DMS153 treated with DMSO at 0.1 percent for 48 hours (cell line): ENCODE results near the gene FAM174A.
"Not testable (repeated sequence)": the region's sequence is repeated elsewhere in the genome, so short reads cannot be mapped to it uniquely, and the experiment has no call there.

ENCODE experiments used
- DNase-seq: peaks from one replicate; lab custom pipeline; 2025; ENCODE audit not compliant: unreplicated experiment; lab: John Stamatoyannopoulos, UW

Gene FAM174A

GRCh38 chr5:100575815-100576214 is 40.6 kb downstream of the FAM174A start:
- DNase-seq = no peak

- no peak for DNase-seq
These were observed 41.1 kb downstream of the FAM174A start for GRCh38 chr5:100576217-100576751.

DNA sequence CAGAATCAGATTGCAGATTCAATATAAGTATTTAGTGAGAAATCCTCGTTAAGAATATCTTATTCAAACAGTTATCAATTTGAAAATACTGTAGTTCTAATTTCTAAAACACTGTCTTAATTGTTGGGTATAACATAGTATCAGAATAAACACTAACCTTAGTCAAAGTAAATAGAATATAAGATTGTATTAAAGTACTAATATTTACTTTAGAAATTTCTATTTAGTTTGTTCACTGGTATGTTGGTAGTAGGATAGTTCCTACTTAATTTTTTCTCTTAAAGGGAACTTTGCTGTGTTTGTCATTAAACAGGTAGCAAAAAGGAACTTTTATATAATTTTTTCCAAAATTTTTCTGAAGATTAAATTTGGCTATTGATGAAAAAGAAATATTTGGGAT is 42.3 kb downstream of the FAM174A start:
- no peak for DNase-seq

DNA sequence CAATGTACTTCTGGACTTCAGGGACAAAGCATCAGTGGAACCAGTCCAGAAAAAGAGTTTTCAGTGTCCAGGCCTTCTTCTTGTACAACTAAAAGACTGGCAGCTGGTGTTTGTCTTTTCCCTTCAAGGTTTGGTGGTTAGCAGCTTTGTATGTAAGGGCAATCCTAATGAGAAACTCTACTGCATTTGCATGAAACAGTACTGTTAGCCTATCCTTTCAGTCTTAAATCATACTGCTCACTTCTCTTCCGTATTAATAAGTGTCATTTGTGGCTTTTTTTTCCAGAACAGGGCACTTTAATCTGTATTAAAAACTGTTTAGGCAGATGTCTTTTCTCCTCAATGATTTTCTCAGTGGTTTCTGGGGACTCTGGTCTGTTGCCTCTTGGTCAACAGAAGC is 48.9 kb downstream of the FAM174A start:
- no peak for DNase-seq

GRCh38 chr5:100584889-100585288 is 49.7 kb downstream of the FAM174A start:
- DNase-seq = no peak

DNA sequence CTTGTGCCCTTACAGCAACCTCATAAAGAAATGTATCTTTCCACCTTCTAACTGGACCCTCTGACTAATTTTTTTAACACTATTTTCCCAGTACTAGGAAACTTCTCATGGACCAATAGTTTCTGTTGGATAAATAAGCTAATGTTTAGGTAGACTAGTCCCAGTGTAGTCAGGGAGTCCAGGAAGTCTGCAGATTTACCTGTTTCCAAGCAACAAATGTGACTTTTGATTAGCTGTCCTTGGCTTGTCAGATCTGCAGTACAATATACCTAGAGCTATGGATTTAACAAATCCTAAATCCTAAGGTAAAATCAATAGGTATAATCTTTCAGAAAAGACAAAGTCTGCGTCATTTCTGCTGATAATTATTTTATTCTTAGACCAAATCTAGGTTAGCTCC is 55.7 kb downstream of the FAM174A start:
- DNase-seq = no peak

DNA sequence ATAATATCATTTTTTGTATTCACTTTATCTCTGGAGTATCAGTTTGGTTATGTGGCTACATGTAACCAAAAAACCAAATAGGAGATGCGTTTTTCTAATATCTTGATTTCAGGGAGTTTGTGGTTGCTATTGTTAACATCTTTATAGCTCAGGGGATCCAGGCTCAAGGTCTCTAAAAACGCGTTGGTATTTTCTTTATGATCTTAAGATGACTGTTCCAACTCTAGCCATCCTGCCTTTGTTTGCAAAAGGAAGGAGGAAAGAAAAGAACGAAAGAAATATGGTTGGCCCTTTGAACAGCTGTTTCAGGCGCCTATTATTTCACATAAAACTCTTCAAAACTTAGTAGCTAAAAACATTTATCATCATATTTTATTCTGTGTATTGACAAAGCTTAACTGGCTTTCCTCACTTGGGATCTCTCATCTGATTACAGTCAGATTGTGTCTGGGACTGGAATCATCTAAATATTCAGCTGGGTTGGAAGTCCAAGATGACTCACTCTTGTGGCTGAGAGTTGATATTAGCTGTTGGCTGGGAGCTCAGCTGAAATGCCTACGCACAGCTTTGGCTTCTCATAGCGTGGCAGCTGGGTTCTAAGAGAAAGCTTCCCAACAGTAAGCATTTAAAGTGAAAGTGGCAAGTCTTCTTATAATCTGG is 60.1 kb downstream of the FAM174A start:
- DNase-seq = no peak

- DNase-seq = no peak
These were observed 60.6 kb downstream of the FAM174A start for GRCh38 chr5:100595812-100596173.

- DNase-seq = no peak
These were observed 63.3 kb downstream of the FAM174A start for GRCh38 chr5:100598446-100598845.

DNA sequence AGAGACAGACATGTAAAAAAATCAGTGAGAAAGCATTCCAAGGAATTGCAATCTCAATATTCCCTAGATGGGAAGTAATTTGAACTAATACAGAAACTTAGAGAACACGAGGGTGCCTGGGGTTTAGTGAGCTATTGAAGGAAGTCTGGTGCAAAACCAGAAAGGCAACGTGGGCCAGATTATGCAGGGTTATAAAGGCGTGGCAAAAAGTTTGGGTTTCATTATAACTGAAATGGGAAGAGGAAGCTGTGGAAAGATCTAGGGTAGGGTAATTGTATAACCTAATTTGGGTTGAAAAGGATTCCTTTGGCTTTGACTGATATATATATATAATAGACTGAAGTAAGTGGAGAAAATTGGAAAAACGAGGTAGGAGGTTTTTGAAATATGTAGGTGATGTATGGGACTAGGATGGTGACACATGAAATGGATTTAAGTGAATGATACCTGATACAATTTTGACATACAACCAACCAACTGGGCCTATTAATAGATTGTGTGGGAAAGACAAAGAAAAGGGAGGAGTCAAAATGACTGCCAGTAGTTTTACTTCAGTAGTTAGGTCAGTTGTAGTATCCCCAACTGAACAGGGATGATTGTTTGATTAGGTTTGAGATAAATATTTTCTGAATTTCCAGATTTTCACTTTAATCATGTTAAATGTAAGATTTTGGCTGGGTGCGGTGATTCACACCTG is 65.3 kb downstream of the FAM174A start:
- no peak for DNase-seq

DNA sequence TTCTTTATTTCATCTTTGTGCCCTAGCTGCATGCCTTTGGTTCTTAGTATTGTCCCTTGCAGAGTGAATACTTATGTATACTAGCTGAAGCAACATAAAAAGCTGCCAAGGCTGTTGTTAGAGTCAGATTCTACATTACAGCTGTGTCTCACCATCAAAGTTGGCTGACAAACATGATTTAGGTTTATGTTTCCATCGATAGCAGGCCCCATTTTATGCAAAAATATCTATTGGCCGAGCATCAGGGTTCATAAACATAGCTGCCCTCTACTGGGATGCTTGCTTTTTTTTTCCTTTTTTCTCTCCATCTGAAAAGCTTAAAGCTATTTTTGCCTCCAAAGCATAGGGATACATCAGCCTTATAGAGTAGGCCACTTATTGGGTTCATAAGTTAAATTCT is 68.0 kb downstream of the FAM174A start:
- no peak for DNase-seq

DNA sequence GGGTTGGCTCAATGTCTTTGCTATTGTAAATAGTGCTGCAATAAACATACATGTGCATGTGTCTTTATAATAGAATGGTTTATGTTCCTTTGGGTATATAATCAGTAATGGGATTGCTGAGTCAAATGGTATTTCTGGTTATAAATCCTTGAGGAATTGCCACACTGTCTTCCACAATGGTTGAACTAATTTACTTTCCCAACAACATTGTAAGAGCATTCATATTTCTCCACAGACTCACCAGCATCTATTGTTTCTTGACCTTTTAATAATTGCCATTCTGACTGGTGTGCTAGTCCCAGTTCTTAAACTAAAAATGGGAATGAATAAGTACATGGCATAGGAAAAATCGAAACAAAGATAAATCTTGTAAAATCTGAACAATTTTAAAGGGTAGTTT is 68.8 kb downstream of the FAM174A start:
- DNase-seq = not testable (repeated sequence)

- no peak for DNase-seq
These were observed 74.4 kb downstream of the FAM174A start for GRCh38 chr5:100609594-100609993.

GRCh38 chr5:100614308-100614707 is 79.1 kb downstream of the FAM174A start:
- DNase-seq = no peak

DNA sequence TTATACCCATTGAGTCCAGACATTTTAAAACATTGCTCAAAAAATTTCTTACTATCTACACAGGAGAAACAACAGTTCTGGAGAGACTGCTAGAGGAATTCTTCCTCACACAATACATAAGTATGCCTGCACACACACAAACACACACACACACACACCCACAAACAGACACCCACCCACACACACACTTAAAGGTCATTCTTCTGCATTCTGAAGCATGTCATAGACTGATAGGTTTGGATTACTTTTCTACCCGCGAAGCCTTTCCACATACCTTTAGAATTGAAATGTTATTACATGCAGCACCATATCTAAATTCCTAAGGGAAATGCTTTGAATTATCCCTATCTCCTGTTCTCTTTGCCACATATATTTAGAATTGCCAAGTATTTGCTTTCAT is 80.2 kb downstream of the FAM174A start:
- DNase-seq = no peak

- no peak for DNase-seq
These were observed 81.1 kb downstream of the FAM174A start for GRCh38 chr5:100616291-100616690.

DNA sequence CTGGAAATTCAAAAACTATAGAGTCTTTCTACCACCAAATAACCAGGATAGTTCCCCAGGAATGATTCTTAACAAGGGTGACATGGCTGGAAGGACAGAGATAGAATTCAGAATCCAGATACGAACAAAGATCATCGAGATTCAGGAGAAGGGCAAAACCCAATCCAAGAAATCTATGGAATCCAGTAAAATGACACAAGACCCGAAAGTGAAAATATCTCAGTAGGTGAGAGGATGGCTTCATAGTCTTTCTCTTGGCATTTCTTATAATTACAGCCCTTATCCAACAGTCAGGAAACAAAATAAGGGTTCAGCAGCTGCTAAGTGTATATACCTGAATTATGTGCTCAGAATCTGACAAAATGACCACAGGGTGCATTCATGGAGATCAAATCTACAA is 81.8 kb downstream of the FAM174A start:
- DNase-seq = no peak

DNA sequence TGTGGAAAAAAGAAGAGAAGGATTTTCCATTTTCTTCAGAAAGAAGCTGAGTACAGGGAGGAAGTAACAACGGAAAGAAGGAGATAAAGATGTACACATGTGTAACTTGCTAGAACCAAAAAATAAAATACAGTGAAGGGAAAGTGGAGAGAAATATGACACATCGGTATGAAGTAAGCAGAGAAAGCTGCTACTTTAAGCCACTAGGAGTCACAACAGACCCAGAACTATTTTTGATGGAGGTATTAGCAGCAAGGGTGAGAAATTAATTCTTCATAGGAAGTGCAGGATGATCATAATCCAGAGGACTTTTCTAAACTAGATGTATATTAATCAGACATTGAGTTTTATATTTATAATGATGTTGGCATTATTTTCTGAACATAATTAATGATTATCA is 88.5 kb downstream of the FAM174A start:
- peak; percentile 2 for DNase-seq

- DNase-seq = no peak
These were observed 99.9 kb downstream of the FAM174A start for GRCh38 chr5:100634937-100635534.
